Breast epithelium (tissue), 3 donors: Measurements from ENCODE around the gene WWOX.

Source experiments
- POLR2A ChIP-seq: fragments of 450-650 bp; IDR thresholded peaks from one replicate; pipeline ENCODE4 v1.6.1; 2016; ENCODE audit warnings: antibody characterized with exemption, mild to moderate bottlenecking, moderate library complexity
- TF ChIP-seq, protein P1 (sequence below), 3 donors: fragments of 450-650 bp; IDR thresholded peaks; one replicate each; pipeline ENCODE4 v1.5.1; 2016 to 2017; ENCODE audit warnings: antibody characterized with exemption in 3 of 3, mild to moderate bottlenecking in 3 of 3, moderate library complexity in 3 of 3

DNA sequence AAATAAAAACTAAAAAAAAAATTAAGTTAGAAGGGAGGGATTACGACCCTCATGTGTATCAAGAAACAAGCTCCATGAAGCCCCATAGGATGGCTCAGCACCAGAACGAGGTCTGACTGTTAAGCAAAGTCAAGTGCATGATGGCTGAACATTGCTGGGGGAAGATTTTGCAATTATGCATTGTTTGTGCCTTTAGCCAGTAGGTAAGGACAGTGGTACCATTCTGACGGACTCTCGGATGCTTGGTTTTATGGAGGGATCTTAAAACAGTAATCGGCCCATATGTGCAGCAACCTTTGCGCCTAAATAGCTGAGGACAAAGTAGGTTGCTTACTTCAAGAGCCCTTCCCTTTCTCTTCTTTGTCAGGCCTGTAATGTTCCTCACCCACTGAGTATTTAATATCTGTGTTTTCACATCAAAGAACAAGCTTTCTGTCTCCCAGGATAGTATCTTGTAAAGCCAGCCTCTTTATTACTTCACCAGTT, 186.0 kb downstream of the WWOX start:
- no peak for TF ChIP-seq POLR2A
- TF ChIP-seq, protein P1, sequence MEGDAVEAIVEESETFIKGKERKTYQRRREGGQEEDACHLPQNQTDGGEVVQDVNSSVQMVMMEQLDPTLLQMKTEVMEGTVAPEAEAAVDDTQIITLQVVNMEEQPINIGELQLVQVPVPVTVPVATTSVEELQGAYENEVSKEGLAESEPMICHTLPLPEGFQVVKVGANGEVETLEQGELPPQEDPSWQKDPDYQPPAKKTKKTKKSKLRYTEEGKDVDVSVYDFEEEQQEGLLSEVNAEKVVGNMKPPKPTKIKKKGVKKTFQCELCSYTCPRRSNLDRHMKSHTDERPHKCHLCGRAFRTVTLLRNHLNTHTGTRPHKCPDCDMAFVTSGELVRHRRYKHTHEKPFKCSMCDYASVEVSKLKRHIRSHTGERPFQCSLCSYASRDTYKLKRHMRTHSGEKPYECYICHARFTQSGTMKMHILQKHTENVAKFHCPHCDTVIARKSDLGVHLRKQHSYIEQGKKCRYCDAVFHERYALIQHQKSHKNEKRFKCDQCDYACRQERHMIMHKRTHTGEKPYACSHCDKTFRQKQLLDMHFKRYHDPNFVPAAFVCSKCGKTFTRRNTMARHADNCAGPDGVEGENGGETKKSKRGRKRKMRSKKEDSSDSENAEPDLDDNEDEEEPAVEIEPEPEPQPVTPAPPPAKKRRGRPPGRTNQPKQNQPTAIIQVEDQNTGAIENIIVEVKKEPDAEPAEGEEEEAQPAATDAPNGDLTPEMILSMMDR (IDR thresholded peaks at IDR 0.05) = no peak
